Left renal cortex interstitium (tissue), 4 donors: Measurements from ENCODE around the gene PDK1. TPM values are rescaled to one million over a fixed set of nuclear protein-coding genes. Genes with fewer than 3 reads are reported as not detected.

Source experiments
- DNase-seq, 4 donors: peaks; one replicate each; pipeline ENCODE4 v3.0.0-alpha.2; 2013; ENCODE audit warnings: low read depth in 4 of 4, low spot score in 2 of 4, missing footprints in 1 of 4
- polyA plus RNA-seq, 4 donors: library from polyadenylated mRNA; unstranded; fragments of 120-200 nt; gene quantifications; one replicate each; pipeline ENCODE4 v1.2.1, GENCODE V29; 2013; ENCODE audit not compliant: insufficient read length in 4 of 4

PDK1 gene
- polyA plus RNA-seq, 4 donors = 8.4 to 12.1 (median 9.9) TPM

DNA sequence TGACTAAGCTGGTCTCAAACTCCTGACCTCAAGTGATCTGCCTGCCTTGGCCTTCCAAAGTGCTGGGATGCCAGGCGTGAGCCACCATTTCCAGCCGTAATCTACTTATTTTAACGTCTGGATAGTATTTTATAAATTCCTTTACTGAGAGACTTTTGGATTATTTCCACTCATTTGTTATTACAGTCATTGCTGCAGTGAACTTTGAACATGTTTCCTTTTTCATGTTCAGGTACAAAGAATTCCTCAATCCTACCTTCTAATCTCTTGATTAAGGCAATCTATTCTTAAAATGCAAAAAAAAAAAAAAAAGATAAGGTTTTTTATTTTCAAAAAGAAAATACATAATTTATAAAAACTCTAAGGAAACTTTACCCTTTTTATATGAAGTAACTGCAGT, 78.6 kb downstream of the PDK1 start:
- no peak for DNase-seq

DNA sequence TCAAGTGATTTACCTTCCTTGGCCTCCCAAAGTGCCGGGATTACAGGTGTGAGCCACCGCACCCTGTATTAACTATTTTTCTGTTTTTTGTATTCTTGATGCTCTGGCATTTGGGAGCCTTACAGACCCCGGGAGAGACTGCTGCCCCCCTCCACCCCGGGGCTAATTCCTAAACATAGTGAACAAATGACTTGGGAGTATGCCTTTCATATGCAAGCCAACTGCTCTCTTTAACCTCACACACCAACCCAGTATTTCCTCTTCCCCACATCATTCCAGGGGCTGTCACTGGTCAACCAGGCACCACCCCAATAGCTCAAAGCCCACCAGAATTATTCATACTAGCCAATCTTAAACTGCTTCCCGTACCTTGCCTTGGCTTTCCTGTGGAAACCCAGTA, 79.7 kb downstream of the PDK1 start:
- no peak for DNase-seq

DNA sequence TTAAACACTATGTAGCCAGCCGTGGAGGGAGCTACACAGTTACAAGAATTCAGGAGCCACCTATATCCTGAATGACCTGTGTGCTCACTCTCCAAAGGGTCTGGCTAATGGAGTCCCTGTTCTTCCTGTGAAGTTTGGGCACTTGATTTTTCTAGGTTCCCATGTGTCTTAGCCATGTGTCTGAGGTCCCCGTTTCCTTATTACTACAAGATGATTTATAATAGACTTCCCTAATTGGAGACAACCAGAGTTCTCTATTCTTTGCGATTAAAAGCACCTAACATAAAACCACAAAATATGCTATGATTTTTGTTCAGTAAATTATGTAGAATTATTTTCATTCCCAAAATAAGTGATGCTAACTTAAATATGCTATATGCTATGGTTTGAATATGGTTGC, 83.4 kb downstream of the PDK1 start:
- no peak for DNase-seq

GRCh38 chr2:172639823-172640222, 83.9 kb downstream of the PDK1 start:
- DNase-seq = no peak

- no peak for DNase-seq
Measured at GRCh38 chr2:172640389-172640788, 84.5 kb downstream of the PDK1 start.

DNA sequence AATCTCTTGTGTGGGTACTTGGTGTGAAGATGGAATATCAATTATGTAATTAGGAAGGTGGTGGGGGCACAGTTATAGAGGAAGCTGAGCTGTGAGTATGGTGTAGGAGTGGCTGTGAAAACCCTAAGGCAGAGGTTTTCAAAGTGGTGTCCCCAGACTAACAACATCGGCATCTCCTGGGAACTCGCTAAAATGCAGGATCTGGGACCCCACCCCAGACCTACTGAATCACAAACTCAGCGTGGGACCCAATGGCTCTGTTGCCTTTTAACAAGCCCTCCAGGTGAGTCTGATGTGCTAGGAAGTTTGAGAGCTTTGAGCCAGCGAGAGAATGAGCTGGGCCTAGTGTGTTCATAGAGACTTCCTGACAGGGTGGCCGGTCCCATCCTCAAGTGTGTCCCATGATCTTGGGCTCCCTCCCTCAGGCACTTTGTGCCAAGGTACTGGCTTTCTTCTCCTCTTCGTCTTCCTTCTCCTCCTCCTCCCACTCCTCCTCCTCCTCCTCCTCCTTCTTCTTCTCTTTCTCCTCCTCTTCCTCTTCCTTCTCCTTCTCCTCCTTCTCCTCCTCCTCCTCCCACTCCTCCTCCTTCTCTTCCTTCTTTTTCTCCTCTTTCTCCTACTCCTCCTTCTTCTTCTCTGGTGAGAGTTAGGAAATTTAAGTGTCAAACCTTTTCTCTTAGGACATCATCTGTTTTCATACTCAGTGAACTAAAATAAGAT, 86.6 kb downstream of the PDK1 start:
- no peak for DNase-seq

DNA sequence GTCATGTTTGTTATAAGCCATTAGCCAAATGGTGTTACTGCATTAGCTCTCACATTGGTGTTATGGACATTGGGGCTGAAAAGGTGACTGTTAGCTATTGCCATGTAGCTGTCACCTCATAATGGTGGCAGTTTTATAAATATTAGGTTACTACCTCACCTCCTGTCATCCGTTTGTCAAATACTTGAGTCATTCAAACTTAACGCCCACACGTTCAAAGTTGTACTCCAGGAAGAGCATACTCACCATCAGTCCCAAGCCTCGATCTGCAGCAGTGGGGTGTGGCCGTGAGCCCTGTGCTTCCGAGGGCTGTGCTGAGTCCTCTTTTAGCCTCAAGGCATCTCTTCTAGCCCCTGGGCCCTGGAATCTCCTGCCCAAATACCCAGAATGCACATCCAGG, 87.3 kb downstream of the PDK1 start:
- DNase-seq = no peak

- DNase-seq = no peak
Measured at GRCh38 chr2:172647439-172647838, 91.5 kb downstream of the PDK1 start.

DNA sequence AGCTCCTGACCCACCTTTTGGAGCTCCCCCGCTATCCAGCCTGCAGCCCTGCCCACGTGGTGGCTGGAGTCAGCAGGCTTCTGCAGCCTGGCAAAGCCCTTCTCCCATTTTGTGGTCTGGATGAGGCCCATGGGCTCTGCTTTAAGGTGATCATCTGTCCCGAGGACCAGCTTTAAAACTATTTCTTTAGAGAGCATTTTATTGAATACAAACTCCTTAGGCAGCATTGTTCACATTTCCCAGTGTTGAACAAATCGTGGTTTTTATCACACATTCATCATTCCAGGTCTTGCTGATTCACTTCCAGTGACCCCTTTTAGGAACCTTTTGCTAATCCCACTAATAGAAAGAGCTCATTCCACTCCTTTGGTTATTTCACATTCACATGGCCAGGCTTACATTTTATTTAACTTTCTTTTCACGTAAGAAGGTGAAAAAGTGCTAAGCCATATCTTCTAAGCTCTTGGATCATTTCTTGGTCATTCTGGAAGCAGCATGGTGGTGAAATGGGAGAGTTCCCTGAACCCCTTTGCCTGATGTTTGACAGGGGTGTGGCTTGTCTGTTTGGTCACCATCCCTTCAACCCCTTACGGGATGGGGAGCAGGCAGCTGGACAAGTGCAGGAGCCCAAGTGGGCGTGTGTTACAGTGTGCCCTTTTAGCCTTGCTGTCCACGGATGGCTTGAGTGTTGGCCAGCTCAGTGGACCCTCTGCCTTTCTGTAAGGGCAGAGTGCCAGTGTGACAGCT, 99.4 kb downstream of the PDK1 start:
- no peak for DNase-seq

DNA sequence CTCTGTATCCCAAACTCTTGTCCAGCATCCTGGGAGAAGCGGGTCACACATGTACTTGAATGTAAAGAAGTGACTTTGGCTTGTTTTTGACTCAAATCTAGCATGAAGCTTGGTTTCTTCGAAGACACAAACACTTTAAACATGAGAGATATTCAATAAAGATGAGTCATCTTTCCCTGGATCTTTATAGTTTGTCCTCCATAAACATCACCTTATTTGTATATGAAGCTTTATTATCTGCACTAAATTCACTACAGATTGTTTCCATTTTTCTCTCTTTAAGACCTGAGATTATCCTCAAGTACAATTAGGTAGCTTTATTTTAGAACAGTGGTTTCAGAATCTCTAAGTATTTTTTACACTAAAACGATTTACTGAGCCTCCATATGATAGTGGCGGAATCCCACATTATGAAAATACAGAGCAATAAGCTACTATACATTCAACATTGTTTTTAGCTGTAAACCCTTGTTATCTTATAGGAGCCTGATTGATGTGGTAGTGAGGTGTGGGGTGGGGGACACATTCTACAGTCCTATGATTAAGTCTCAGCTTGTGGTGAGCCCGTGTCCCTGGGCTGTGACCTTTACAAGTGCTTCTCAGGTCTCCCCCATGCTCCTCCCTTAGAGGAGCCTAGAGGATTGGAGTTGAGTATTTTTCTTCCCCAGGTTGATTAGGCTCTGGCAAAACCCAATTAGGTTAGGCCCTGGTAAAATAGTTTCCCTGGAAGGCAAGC, 100.1 kb downstream of the PDK1 start:
- no peak for DNase-seq

Other genes starting within 250 kb of the PDK1 start
- gene ITGA6, start 128.5 kb upstream of the PDK1 start, polyA plus RNA-seq = 100 to 1,000 TPM in 2 of 4 donors, 10 to 100 TPM in 2; 90.8 to 121 (median 98.6) TPM
- 10 to 100 TPM in 2 of 4 donors, 1 to 10 TPM in 2; 8.5 to 11.6 (median 10.2) TPM for gene RAPGEF4, start 179.8 kb downstream of the PDK1 start, polyA plus RNA-seq